ENCODE data around the gene TCF12.
"Not testable (repeated sequence)": the region's sequence is repeated elsewhere in the genome, so short reads cannot be mapped to it uniquely, and the experiment has no call there.

Gene TCF12

DNA sequence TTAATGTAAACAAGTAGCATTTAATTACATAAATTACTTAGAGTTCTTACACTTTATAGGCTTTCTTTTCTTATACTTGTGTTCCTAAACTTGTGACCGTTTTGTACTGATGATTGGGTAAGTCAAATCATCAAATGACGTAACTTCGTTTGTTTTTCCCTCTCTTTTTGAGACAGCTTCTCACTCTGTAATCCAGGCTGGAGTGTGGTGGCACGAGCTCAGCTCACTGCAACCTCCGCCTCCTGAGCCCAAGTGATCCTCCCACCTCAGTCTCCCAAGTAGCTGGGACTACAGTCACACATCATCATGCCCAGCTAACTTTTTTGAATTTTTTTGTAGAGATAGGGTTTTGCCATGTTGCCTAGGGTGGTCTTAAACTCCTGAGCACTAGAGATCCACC, 226.0 kb downstream of the TCF12 start:
- no peak for DNase-seq

DNA sequence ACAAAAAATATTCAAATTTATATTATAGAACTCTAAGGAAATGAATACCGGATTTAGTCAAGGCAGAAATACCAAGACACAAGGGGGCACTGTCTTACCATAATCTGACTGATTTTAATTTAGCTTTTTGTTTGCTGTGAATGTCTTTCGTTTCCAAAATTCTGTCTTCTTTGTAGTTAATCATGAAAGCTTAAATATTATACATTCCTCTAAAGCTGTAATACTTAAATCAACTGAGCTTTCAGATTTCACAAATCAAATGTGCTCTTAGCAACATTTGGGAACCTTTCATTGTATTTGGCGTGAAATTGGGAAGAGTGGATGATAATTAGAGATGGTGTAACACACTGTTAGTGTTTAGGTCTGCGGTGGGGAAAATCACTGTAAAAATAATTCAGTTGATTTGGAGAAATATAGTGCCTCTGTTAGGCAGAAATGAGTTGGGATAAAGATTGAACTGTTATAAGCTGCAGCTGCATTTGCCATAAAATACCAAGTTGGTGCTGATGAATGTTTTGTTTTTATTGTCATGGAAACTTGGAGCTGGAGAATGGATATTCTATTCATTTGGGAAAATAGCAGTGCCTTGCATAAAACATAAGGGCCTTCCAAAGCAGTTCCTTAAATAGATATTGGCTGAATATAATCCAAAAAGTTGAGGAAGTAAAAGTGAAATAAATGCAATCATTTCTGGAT, 228.2 kb downstream of the TCF12 start:
- peak; percentile 47 to 73 for DNase-seq

DNA sequence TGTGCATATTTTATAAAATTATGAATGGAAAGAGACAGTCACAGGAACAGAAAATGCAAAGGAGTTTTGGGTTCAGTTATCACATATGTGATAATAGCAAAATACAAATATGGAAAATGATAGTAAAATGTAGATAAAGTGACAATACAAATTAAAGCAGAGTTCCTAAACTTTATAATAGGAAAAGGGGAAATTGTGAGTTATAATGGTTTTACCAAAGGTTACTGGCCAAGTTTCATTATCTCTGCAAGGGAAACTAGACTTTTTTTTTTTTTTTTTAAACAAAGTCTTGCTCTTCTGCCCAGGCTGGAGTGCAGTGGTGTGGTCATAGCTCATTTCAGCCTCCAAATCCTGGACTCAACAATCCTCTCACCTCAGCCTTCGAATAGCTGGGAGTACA, 229.2 kb downstream of the TCF12 start:
- DNase-seq, result no peak

DNA sequence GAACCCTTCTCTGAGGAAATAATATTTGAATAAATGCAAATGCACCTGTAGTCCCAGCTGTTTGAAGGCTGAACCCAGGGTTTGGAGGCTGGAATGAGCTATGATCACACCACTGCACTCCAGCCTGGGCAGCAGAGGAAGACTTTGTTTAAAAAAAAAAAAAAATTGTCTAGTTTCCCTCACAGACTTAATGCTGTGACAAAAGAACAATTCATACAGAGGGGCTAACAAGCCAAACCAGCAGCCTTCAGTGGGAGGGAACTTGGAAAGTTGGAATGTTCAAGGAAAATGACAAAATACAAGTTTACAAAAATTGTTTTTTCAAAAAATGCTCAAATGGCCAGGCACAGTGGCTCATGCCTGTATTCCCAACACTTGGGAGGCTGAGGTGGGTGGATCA, 229.8 kb downstream of the TCF12 start:
- no peak for DNase-seq

DNA sequence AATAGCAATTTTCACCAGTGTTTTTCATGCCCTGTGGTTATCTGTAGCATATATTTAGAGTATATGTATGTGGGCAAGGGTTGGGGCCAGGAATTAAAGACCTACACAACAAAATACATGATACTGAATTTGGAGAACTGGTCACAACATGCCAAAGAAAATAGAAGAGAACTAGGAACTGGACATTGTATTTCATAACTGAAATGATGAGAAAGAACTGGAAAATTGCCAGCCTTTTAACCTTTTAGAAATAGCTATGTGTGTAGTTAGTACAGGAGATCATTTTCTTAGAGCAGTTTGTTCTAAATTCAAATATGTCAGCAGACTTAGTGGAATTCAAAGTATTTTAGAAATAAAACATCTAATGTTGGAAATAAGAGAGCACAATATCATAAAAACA, 230.8 kb downstream of the TCF12 start:
- peak in 1 of 2 experiments; percentile 9 for DNase-seq

DNA sequence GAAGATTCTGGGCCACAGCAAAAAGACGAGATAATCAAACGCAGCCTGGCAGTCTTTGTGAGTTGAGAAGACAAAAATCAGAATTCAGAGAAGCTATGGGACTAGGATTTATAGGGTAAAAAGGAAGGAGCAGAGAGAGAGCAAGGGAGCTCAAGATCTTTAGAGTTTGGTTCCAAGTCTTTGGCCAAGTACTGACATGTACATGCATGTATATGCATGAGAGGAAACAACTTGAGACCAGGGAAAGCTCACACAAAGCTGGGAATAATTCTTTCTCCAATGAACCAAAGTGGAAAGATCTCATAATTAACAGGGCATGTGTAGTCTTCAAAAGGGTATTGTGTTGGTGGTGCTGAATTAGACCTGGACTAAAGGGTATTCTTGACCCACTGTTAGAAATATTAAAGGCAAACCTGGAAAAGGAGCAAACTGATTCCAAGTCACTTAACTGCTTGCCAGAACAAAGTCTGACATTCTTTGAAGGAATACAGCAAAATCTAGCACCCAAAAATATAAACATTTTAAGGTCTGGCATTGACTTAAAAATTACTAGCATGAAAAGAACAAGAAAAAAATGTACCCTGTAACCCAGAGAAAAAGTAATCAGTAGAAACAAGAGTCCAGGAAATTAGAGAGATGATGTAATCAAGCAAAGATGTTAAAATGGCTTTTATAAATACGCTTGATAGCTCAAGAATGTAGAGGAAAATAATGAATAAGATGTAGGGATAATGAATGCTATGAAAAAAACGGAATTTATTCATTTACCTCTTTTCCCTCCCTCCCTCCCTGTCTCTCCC, 231.8 kb downstream of the TCF12 start:
- DNase-seq, result no peak

DNA sequence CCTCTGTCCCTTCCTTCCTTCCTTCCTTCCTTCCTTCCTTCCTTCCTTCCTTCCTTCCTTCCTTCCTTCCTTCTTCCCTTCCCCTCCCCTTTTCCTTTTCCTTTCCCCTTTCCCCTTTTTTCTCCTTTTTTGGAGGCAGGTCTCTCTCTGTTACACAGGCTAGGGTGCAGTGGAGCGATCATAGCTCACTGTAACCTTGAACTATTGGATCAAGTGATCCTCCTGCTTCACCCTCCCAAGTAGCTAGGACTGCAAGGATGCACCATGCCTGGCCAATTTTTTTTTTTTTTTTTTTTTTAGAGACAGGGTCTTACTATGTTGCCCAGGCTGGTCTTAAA, 232.4 kb downstream of the TCF12 start:
- not testable (repeated sequence) for DNase-seq

DNA sequence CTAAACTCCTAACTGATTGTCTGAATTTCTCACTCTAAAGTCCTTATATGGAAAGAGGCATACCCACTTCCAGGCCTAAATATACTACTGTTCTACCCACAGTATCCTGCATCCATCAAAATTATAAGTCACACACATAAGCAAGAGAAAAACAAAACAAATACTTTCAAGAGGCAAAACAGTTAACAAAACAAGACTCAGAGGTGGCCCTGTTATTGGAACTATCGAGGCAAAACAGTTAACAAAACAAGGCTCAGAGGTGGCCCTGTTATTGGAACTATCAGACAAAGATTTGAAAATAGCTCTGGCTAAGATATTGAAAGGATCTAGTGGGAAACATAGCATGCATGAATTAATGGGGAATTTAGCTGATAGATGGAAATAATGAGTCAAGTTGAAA, 233.7 kb downstream of the TCF12 start:
- DNase-seq, result no peak

DNA sequence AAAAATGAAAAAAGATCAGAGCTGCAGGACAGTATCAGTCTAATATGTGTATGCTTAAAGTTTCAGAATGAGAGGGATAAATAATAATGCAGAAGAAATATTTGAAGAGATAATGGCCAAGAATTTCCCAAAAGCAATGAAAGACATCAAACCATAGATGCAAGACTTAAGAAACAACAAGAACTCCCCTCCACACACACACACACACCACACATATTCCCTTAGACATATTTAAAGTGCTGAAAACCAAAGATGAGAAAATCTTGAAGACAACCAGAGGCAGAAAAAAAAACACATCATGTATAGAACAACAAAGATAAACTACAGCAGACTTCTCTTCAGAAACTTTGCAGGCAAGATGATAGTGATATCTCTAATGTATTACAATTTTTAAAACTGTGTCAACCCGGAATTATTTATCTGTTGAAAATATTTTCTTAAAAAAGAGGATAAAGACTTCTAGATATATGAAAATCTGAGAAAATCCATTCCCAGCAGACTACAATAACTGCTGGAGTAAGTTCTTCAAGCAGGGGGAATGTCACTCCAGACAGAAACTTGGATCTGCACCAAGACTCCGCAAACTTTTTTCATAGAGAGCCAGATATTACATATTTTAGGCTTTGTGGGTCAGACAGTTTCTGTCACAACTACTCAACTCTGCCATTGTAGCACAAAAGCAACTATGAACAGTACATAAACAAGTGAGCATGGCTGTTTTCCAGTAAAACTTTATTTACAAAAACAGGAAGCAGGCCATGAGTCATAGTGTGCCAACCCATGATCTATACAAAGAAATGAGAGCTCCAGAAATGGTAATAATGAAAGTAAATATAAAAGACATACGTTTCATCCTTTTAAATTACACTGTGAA, 234.5 kb downstream of the TCF12 start:
- DNase-seq, result no peak

DNA sequence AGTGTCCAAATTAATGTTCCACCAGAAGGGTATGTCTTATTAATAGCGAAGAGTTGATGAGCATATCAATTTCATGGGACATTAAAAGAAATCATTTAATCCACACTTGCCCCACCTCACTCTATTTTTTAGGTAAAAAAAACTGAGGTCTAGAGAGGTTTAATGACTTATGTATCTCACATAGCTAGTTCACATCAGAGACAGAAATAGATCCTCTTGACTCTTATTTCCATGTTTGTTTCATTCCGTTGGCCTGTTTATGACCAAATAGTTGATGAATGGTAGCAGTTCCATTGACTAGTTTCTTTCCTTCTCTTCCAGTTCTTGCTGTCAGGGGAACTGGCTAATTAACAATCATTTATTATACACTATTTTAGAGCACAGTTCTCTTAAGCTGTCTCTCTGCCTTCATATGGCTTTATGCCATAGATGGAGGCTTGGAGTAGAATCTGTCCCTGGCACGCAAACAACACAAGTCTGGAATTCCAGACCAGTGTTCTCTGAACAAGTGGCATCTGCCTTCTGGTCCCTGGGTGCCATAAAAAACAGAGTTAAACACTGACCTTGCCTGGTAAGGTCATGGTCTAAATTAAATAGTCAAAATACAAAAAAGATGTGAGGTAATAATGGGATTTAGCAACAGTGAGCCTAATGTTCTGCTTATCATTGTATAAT, 237.9 kb downstream of the TCF12 start:
- peak in 1 of 2 experiments; percentile 4 for DNase-seq

DNA sequence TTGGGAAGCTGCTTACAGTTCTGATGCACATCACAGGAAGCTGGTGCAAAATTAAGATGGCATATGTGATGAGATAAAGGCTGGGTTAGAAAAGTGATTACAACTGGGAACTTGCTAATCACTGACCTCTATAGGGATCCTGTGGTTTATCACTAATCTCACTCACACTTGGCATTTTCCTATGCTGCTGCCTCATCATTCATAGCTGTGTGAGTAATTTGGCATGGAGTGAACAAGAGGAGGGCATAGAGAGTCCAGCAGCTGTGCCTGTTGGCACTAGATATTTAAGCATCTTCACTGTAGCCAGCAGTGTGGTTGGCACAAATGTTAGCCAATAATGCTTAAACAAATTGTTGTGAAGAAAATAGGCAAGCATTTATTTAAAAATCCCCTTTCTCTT, 240.1 kb downstream of the TCF12 start:
- peak; percentile 59 to 86 for DNase-seq

DNA sequence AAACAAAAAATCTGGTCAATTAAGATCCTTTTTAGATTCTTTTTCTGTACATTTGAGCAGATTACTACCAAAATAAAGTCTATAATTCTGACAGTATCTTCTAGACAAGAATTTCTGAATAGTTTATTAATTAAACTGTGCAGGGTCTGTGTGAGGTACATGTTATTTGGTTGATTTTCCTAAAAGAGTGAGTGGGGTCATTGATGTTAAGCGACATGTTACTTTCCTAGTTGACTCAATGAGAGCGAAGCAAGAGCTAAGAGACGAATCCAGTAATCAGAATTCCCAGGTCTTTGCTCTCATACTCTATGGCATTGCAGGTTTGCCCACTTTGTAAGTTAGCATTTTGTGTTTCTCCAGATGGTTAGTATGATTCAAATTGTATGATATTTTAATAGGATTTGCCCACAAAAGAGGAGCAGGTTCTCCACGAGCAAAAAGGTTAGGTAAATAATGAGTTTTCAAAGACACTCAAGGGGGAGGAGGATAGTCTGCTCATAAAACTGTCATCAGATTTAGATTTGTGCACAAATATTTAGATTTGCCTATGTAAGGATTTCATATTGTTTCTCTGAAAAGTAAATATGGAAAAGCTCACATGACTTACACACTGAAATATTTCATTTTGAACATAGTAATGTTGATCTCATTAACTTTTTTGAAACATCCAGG, 240.7 kb downstream of the TCF12 start:
- peak in 1 of 2 experiments; percentile 63 for DNase-seq

DNA sequence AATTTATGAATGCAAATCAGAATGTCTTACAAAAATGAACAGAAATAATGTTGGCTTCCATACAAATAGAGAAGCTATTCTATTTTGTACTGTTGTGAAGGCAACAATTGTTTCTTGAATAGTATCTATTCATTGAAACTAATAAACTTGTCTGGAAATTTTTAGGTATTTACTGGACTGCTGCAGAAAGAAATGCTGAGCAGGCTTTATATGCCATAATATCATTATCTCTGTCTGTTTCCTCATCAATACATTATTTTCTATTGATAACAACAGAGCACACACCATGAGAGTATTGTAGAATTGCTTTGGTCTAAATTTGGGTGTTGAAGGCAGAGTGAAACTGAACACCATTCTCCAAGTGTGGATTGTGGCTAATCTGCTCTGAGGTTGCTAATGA, 241.3 kb downstream of the TCF12 start:
- DNase-seq, result no peak

DNA sequence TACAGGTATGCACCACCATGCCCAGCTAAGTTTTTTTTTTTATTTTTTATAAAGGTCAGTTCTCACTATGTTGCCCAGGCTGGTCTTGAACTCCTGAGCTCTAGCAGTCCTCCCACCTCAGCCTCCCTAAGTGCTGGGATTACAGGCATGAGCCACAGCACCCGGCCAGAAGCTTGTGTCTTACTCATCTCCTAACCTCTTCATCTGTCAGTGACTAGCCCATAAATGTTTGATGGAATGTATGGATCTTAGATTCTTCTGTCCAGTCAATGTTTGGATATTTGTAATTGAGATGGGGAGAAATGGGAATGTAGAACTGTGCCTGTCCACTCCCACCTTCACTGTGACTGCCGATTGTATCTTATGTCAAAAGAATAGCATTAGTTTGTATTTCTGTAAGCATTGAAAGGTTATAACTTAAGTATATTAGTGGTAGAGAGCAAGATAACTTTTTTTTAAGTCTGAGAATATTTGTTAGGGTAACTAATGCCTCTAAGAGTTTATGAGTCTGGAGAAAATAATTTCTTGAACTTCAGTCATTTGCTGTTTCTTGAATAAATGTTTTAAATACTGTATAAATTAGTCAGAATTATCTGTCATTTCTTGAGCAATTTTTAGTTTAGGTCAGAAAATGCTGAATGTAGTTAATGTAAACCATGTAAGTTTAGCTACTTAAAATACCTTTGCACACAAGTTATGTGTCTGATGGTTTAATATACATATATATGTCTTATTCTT, 242.5 kb downstream of the TCF12 start:
- DNase-seq, result no peak

DNA sequence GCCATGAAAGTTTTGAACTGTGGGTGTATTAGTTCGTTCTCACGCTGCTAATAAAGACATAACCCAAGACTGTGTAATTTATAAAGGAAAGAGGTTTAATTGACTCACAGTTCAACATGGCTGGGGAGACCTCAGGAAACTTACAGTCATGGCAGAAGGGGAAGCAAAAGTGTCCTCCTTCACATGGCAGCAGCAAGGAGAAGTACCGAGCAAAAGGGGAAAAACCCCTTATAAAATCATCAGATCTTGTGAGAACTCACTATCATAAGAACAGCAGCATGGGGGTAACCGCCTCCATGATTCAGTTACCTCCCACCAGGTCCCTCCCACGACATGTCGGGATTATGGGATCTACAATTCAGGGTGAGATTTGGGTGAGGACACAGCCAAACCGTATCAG, 245.8 kb downstream of the TCF12 start:
- DNase-seq, result not testable (repeated sequence)

DNA sequence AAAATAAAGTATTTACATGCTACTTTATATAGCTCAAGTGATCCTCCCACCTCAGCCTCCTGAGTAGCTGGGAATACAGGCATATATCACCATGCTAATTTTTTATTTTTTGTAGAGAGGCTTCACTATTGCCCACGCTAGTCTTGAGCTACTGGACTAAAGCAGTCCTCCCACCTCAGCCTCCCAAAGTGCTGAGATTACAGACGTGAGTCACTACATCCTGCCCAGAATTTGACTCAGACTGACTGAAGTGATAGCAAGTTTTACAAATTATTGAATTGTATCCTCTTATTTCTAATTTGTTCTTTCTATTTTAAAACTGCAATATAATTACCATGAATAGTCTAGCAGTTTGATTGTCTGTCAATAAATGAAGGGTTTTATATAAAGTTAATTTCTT, 247.5 kb downstream of the TCF12 start:
- no peak for DNase-seq

DNA sequence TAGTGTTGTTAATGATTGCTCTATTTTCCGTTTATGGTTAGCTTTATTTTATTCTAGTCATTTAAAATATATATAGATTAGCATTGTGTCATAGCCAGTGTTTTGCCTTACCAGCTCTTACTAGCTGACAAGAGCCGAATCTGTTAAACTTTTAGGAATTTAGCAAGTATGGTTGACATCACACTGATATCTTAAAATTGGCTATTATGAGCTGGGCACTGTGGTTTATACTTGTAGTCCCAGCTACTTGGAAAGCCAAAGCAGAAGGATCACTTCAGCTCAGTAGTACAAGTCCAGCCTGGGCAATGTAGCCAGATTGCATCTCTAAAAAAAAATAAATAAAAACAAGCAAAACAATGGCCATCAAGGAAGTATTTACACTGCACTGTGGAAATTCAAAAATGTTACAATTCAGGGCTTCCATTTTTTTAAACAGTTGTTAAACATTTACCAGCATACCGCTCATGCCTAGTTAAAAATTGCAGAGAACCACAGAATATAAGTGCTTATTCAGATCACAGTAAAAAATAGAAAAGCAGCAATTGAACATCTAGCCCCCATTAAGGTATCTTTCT, 249.5 kb downstream of the TCF12 start:
- DNase-seq, result no peak

DNA sequence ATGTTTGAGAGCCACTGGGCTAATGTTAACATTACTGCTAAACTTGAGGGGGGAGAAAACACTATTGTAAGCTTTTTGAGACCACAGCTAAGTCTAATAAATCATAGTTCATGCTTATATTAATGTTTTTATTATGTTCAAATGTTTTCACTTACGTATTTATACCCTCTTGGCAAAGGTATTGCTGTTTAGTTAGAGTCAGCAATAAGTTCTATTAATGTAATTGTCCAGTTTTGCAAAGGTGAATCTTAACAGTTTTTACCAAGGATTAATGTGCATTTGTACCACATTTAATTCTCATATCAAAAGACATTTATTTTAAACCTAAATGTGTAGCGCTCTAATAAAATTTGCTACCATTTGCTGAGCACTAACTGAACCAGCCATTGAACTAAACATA, 251.2 kb downstream of the TCF12 start:
- no peak for DNase-seq

DNA sequence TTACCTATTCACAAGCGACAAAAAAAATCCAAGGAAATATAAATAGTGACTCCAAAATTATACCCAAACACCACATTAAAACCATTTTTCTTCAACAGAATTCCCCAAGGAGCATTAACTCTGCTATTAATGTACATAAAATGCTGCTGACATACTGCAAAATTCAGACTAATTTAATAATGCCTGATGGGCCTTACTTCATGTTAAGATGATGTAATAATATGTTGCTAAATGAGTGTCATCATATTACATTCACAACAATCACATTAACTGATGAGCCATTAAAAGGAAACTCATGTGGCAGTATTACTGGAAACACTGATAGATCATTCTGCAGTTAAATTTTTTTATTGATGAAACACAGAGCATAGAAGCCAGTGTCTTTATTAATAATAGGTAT, 253.0 kb downstream of the TCF12 start:
- no peak for DNase-seq

DNA sequence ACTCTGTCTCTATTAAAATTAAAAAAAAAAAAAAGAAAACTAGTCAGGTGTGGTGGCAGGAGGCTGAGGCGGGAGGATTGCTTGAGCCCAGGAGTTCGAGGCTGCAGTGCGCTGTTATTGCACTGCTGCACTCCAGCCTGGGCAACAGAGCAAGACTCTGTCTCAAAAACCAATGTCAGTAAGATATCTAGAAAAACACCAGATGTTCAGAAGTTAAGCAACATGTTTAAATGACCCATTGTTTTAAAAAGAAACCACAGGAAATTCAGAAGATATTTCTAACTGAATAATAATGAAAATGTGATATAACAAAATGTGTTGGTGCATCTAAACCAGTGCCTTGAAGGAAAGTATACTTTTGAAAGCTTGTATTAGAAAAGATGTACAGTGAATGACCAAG, 254.5 kb downstream of the TCF12 start:
- no peak for DNase-seq

DNA sequence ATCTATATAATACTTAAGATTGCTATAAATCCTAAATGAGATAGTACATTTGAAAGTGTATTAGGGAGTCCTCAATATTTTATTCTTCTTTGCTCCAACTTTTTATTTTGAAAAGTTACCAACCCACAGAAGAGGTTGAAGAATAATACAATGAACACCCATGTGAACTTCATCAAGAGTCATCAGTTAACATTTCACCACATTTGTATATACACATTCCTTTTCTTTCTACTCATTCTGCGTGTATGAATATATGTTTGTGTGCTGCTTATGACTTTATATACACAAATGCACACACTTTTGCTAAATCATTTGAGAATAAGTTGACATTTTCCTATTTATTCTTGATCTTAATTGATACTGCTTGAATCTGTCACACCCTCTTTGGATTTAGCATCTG, 264.6 kb downstream of the TCF12 start:
- no peak for DNase-seq

All from NCI-H2081 (cell line).